ENCODE data around the gene MRPS11.
"Not testable (repeated sequence)": the region's sequence is repeated elsewhere in the genome, so short reads cannot be mapped to it uniquely, and the experiment has no call there.

The MRPS11 gene

DNA sequence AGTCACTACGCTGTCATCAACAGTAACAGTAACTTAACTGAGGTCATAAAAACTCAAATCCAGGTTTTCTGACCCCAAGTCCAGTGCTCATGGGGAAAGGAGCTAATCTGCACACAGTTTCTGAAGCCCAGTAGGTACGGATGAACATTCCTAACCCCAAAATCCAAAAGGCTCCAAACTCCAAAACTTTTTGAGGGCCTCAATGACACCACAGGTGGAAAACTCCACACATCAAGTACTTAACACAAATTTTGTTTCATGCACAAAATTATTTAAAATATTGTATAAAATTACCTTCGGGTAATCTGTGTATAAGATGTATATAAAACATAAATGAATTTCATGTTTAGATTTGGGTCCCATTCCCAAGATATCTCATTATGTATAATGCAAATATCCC lies 10.8 kb upstream of the MRPS11 start:
- DNase-seq: no peak

DNA sequence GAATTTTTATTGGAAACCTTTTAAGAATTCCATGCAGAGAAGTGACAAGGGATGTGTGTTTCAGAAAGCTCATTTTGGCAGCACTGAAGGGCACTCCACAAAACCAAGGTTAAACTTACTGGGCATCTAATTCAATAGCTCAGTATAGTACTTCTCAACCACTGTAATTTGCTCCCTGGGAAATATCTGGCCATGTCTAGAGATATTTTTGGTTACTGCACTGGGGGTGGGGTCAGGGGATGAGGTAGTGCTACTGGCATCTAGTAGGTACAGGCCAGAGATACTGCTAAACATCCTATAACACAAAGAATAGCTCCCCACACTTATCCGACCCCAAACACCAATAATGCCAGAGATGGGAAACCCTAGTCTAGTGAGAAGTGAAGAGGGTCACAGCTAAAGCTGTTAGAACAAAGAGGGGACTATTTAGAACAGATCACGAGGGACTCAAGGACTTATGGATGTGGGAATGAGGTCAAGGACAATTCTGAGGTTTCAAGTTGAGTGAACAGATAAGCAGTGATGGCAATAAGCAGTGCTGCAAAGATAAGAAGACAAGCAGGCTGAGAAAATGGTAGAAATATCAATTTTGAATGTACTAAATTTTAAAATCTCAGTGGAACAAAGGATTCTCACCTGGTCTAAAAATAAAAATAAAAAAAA lies 3.5 kb upstream of the MRPS11 start:
- DNase-seq: no peak

DNA sequence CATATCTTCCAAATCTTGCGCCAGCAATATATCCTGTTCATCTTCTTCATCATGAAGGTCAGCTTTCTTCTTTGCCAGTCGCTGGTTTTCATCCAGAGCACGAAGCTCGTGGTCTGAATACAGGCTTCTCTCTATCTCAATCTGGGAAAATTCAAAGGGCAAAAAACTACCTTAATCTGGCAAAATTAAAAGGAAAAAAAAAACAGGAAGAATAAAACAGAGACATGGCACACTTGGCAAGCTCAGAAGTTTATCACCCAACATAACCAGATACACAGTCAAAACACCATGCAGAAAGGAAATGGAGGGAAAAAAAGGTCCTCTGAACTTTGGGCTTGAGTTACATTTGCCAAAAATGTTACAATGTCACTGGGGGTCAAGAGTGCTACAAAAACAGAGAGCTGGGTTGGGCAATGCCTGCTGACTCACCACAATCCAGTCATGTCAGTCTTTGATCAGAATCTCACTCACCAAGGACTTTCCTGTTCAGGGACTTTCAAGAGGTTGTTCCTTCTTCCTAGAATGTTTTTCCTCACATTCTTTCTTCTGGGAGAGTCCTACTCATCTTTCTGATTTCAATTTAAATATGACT lies 1.8 kb upstream of the MRPS11 start:
- DNase-seq: no peak

DNA sequence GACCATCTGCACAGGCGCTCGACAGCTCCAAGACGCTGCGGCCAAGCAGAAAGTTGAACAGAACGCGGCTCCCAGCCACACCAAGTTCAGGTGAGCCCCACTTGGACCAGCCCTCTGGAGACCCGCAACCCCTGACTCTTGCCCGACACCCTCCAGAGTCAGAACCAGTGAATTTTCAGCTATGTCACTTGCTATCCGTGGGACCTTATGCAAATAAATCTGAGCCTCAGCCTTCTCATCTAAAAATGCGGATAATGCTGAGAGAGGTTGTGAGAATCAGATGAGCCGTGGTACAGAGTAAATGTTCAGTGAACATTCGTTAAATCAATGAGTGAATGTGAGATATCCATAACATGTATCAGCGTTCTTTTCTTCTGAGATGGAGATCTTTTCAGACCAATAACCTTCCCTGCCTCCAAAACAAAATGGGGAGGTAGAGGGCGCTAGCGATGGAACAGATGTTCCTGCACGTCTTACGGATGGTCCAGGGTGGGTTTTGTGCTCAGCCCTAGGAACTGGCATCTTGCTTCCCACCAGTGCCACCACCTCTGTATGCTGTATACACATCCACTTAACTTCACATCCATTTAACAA lies 524 bp downstream of the MRPS11 start:
- no peak for DNase-seq

DNA sequence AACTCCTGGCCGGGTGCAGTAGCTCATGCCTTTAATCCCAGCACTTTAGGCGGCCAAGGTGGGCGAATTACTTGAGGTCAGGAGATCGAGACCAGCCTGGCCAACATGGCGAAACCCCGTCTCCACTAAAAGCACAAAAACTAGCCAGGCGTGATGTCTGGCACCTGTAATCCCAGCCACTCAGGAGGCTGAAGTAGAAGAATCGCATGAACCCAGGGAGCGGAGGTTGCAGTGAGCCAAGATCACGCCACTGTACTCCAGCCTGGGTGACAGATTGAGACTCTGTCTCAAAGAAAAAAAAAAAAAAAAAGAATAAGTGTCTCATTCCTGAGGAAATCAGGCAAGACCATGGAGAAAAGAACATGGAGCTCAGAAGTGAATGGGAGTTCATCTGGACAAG lies 1.2 kb downstream of the MRPS11 start:
- not testable (repeated sequence) for DNase-seq

DNA sequence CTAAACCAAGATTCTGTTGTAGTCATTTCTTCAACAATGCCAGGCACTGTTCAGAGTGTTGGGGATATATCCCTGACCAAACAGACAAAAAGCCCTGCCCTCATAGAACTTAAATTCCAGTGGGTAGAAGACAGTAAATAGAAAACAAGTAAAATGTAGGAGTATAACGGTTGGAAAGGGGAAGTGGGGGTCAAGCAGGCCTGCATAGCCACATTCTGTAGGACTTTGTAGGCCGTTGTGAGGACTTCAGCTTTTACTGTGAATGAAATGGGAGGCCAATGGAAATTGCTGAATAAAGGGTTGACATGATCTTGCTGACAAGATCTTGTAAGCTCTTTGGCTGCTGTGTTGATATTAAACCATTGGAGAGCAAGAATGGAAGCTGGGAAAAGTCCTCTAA lies 1.8 kb downstream of the MRPS11 start:
- no peak for DNase-seq

DNA sequence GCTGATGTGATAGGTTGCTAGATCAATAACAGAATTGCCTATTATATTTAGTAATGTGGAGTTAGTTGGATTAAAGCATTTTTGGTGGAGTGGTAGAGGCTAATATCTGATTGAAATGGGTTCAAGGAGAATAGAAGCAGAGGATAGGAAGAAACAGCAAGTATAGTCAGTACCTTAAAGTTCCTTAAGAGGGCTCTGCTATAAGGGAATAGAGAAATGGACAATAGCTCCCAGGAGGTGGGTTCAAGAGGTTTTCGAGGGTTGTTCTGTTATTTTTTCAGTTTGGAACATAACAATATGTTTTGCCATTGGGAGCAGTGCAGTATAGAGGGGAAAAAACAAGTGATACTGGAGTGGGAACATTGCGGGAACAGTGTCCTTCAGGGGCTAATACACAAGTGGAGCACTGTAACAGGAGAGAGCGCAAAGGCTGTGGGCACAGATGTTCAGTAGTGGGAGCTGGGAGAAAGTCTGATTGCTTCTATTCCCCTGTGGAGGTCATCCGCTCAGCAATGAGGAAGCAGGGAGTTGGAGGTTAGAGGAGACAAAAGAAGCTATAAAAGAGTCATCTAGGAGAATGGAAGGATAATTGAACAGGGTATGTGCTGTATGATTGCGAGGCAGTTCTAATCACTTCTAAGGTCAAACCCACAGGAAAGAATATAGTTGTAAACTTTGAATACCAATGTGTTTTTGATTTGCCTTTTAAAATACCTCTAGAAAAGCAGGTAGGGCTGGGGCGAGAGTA lies 3.3 kb downstream of the MRPS11 start:
- DNase-seq: no peak

DNA sequence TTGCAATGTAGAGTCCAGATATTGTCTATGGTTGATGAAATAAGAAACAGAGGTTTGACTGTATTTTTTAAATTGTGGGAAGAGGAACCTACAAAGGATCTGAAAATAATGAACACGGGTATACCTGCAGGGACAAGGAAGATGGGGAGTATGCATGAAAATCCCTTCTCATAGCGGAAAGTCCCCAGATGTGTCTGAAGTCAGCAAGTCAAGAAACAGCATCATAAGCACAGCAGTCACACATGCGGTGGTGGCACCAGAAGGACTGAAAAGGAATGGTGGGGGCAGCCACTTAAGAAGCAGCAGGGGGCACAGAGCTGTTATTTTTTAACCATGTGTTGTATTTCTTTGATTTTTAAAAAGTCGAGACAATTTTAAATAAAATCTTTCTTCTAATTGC lies 4.7 kb downstream of the MRPS11 start:
- no peak for DNase-seq

DNA sequence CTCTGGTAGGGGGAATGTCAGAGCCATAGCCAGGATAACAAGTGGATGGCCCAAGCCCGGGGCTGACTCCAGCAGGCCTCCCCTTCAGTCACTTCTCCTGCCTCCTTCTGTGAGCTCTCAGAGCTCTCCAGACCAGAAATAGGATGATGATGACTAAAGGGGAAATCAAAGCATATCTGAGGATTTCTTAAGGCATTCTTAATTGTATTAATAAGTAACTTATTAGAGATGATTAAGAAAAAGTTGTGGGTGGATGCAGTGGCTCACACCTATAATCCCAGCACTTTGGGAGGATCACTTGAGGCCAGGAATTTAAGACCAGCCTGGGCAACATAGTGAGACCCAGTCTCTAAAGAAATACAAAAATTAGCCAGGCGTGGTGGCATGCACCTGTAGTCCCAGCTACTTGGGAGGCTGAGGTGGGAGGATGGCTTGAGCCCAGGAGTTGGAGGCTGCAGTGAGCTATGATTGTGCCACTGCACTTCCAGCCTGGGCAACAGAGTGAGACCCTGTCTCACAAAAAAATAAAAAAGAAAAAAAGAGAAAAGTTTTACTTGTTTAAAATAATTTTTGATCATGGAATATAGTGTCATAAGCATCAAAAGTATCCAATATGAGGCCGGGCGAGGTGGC lies 6.3 kb downstream of the MRPS11 start:
- not testable (repeated sequence) for DNase-seq

DNA sequence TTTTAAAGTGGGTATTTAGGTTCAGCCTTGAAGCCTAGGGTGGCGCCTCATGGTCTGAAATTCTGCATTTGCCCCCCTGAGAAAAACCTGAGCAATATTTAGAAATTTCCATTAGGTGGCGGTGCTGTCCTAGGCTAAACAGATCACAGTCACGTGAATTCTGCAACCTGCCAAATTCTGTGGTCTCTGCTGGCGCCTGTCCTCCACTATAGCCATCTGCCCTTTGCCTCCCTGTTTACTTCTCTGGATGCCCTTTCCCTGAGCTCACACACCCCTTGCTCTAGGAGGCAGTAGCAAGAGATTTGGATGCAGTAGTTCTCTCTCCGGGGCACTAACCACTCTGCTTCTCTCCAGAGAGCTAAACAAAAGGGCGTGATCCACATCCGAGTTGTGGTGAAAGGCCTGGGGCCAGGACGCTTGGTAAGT lies 9.1 kb downstream of the MRPS11 start:
- no peak for DNase-seq

DNA sequence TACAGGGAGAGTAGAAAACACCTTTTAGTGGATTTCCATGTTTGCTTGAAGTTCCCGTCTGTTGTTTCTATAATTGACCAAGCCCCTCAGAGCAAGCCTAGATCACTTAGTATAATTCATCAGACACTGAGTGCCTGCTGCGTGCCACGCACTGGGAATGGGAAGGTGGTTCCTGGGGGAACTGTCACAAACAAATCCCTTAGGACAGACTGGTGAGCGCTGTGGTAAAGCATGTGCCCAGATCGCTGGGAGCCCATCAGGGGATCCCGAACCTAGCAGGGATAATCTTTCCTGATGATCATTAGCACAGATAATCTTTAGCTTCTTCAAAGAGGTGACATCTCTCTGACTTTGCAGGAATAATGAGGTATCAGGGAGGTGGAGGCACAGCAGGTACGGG lies 9.6 kb downstream of the MRPS11 start:
- no peak for DNase-seq

DNA sequence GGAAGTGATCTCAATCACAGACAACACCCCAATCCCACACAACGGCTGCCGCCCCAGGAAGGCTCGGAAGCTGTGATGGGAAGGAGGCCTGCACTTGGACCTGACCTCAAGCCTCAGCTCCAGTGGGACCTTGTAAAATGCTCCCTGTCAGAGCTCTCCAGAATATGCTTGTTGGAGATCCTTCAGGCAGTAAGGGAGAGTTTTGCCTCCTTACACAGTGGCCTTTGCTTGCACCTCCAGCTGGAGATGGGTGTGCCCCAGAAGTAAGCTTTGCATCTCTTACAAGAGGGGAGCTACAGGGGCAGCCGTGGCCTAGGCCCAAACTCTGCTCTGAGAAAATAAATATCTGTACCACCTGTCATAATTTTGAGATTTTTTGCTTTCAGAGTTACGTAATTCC lies 10.4 kb downstream of the MRPS11 start:
- DNase-seq: no peak

DNA sequence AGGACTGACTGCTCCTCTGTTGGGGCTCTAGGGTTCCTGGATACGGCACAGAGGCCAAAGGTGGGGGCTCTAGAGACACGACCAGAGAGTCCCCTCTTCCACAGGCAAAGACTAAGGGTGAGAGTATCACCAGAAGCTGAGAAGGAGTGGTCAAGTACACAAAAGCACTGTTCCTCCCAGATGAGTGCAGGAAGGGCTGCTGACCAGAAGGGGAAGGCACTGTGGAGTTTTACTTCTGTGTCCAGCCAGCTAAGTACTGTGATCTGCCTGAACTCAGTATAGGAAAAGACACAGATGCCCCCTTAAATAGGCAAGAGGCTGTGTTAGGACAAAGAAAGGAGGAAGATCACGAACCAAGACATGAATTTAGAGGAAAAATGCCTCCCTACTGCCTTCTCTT lies 11.7 kb downstream of the MRPS11 start:
- DNase-seq: no peak

DNA sequence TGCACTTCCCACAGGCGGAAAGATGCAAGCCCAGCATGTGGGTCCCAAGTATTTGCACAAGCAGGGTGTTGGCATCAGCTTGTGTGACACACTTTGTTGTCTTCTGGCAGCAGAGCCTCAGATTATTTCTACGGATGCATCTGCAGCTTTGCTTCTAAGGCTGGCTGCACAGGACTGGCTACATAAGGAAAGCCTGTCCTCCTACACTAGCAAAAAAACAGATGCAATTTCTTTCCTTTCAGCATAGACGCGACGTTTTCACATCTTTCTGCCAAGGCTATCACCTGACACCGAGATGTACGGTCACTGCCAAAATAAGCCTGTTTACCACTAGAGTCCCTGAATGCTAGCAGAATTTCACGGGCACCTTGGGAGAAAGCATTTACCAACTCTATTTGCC lies 13.5 kb downstream of the MRPS11 start:
- no peak for DNase-seq

DNA sequence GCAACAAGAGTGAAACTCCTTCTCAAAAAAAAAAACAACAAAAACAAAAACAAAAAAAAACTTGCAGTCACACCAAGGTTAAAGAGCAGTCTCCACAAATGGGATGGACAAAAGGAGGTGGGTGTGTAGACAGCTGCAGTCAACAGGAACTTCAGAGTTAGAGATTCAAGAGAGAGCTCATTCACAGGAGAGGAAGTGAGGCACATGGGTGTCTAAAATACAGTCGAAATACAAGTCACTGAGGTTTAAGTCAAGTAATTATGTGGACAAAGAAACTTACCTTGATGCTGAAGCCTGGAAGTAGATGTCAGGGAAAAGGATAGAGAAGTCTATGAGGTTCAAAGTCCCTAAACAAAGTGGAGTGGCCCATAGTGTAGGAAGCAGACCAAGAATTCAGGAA lies 14.8 kb downstream of the MRPS11 start:
- DNase-seq: no peak

DNA sequence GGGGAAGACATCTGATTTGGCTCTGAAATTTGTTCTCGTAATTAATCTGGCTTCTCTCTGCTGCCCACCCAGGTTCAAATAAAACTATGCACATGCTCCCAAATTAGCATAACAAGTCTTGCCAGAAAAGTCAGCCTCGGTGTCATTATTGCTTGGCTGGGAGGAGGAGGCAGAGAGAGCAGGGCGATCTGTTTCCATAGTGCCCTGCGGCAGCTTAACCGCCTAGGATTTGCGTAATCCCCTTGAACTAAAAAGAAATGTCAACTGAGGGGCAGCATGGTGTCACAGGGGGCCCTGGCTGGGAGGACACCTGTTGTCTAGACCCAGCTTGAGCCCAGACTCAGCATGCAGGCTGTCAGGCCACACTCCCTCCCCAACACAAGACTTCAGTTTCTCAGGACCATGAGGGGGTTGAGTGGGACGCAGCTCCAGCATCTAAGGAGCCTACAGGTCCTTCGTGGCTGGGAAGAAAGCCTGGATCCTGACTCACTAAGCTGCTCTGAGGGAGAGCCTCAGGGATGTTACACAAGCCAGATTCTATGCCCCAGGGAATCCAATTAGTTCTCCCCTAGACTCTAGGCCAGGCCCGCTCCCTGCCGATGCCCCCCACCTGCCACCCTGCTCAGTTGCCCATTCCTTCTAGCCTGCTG lies 17.3 kb downstream of the MRPS11 start:
- no peak for DNase-seq

DNA sequence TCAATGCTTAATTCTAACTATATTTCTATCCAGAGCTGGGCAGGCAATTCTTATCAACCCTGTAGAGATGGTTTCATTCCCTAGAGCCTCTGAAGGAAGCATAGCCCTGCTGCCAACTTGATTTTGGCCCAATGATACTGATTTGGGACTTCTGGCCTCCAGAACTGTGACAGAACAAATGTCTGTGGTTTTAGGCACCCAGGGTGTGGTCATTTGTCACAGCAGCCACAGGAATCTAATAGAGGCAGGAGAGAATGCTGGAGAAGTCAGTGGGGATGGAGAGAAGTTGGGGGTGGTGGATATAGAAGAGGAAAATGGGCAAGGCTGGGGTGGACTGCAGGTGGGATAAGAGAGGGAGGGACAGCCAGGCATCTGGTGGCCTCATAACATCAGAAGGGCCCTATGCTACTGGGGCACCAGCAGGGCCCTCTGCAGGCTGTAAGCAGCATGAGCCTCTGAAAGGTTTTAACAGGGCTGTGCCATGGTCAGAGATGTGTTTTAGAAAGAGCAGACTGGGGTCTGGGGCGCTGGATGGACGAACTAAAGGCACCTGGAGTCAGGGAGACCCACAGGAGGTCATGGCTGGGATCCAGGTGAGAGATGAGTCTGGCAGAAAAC lies 19.8 kb downstream of the MRPS11 start:
- no peak for DNase-seq

DNA sequence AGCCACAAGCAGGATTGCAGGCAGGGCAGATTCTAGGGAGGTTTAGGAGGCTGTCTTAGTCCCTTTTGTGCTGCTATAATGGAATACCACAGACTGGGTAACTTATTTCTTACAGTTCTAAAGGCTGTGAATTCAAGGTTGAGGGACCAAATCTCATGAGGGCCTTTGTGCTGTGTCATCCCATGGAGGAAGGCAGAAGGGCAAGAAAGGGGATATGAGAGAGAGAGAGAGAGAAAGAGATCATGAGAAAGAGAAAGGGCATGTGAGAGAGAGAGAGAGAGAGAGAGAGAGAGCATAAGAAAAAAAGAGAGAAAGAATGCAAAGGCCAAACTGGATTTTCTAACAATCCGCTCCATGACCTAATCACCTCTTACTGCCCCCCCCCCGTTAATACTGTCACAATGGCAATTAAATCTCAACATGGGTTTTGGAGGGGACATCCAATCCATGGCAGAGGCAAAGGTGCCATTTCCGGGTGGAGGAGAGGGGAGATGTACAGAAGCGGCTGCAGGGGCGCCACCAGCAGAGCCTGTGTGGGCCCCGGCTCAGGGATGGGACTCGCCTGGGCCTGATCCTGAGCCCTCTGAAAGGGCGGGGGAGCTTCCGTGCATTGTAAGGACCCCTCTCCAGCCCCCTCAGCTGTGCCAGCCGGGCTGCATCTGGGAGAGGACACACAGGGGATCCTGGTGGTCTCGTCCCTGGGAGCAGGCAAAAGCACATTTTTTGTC lies 20.5 kb downstream of the MRPS11 start:
- no peak for DNase-seq

DNA sequence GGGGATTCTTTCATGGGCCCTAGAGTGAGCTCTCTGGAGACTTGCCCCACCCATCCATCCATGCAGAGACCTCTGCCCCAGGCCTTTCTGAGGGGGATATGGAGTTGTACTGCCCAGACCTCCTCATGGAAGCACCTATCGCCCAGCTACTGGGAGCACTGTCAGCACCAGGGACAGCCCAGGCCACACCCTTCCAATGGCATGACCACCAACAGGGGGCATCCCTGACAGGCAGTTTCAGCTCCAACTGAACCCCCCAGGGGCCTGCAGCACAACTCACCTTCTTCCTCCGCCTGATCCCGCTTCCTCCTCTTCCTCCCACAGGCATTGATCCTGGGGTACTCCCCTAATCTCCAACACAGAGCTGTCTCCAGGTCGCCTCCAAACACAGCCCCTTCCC lies 21.8 kb downstream of the MRPS11 start:
- DNase-seq: no peak

DNA sequence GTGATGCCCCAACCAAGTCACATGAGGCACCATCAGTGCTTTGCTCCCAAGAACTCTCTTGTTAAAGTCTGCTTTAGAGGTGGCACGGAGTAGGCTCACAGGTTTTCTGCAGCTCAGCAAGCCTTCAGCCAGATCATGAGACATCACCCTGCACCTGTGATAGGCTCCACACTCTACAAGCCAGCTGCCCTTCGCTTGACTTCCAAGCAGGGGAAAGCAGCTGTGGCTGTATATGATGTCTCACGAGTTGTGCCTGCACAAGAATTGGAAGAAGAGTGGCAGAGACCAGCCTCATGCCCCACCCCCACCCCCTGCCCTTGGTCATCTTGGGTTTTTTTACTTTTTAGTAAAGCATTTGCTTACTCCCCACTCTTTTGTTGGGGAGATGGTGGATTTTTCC lies 22.5 kb downstream of the MRPS11 start:
- DNase-seq: no peak

DNA sequence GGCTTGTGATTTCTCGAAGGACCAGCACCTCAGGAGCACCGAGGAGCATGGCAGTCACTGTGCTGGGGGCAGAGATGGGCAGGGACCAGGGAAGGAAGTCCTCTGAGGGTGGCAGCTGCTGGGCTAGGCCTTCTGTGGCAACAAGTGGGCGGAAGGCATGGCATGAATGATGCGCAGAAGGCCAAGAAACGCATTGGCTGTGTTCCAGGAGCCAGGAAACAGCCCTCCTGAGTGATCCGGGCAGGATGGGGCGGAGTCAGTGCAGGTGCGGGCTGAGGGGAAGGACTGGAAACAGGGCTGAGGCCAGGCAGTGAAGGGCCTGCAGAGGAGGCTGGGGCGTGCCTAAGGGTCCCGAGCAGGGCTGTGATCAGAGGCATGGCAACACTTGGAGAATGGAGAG lies 23.6 kb downstream of the MRPS11 start:
- no peak for DNase-seq

DNA sequence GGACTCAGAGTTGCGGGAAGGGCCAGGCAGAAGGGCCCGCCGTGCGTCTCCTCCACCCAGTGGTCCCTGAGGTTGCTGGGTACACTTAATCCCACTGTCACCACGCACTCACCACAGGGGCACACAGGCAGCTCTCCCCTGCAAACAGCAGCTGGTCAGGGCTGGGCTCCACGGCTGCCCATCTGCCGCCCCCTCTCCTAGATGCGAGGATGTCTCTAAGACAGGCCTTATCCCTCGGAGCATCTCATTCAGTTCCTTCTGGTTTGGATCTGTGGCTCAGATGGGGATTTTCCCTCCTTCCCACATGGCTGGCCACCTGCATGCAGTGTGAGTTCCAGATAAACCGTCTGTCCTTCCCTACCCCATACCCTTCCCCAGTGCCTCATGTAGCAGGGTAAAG lies 26.3 kb downstream of the MRPS11 start:
- no peak for DNase-seq
